HG02798 (cell line): ENCODE measurements around the gene TFAP2E.
"Not testable (repeated sequence)": the region's sequence is repeated elsewhere in the genome, so short reads cannot be mapped to it uniquely, and the experiment has no call there.

ENCODE experiments used
- ATAC-seq: cut with Tn5 transposase; IDR thresholded peaks from one replicate; pipeline ENCODE4 v1.9.1; 2021; ENCODE audit warnings: mild to moderate bottlenecking; ENCODE audit not compliant: unreplicated experiment, poor library complexity

Gene TFAP2E

GRCh38 chr1:35570589-35571137 is 2.5 kb upstream of the TFAP2E start:
- no peak for ATAC-seq

GRCh38 chr1:35571263-35571662 is 1.9 kb upstream of the TFAP2E start:
- ATAC-seq, result no peak

GRCh38 chr1:35572296-35572695 is 818 bp upstream of the TFAP2E start:
- ATAC-seq, result no peak

- no peak for ATAC-seq
Observed at GRCh38 chr1:35574125-35574654, 1.1 kb downstream of the TFAP2E start.

GRCh38 chr1:35574655-35575415 is 1.7 kb downstream of the TFAP2E start:
- ATAC-seq, result no peak

GRCh38 chr1:35575416-35575958 is 2.4 kb downstream of the TFAP2E start:
- ATAC-seq, result no peak

GRCh38 chr1:35576061-35576765 is 3.1 kb downstream of the TFAP2E start:
- ATAC-seq, result no peak

- ATAC-seq, result not testable (repeated sequence)
Observed at GRCh38 chr1:35576766-35577070, 3.6 kb downstream of the TFAP2E start.

- ATAC-seq, result peak; percentile 56
Observed at GRCh38 chr1:35577071-35577998, 4.2 kb downstream of the TFAP2E start.

- ATAC-seq, result no peak
Observed at GRCh38 chr1:35580949-35581388, 7.9 kb downstream of the TFAP2E start.

- ATAC-seq, result not testable (repeated sequence)
Observed at GRCh38 chr1:35581621-35582020, 8.5 kb downstream of the TFAP2E start.

GRCh38 chr1:35585281-35585680 is 12.2 kb downstream of the TFAP2E start:
- no peak for ATAC-seq

GRCh38 chr1:35585805-35586204 is 12.7 kb downstream of the TFAP2E start:
- ATAC-seq, result not testable (repeated sequence)

GRCh38 chr1:35586808-35587207 is 13.7 kb downstream of the TFAP2E start:
- no peak for ATAC-seq

- ATAC-seq, result no peak
Observed at GRCh38 chr1:35587736-35588135, 14.6 kb downstream of the TFAP2E start.

GRCh38 chr1:35588197-35588910 is 15.2 kb downstream of the TFAP2E start:
- no peak for ATAC-seq

- no peak for ATAC-seq
Observed at GRCh38 chr1:35589516-35590427, 16.7 kb downstream of the TFAP2E start.

GRCh38 chr1:35590476-35591040 is 17.4 kb downstream of the TFAP2E start:
- no peak for ATAC-seq
